Endothelial cell (in vitro differentiated cells): ENCODE data around the gene MYO15B. TPM values are rescaled to one million over a fixed set of nuclear protein-coding genes. Genes with fewer than 3 reads are reported as not detected.
"Not testable (repeated sequence)": the region's sequence is repeated elsewhere in the genome, so short reads cannot be mapped to it uniquely, and the experiment has no call there.

Experiments used
- DNase-seq: peaks from one replicate; pipeline ENCODE4 v3.0.0; 2021; ENCODE audit warnings: low spot score
- H3K27ac Mint-ChIP-seq: one replicate; pipeline ENCODE4 v1.8.0; 2021; ENCODE audit warnings: mixed read lengths, inconsistent platforms; ENCODE audit not compliant: unreplicated experiment
- H3K27me3 Mint-ChIP-seq: one replicate; pipeline ENCODE4 v1.8.0; 2021; ENCODE audit warnings: mild to moderate bottlenecking, moderate library complexity, mixed read lengths, inconsistent platforms; ENCODE audit not compliant: unreplicated experiment
- H3K36me3 Mint-ChIP-seq: one replicate; pipeline ENCODE4 v1.8.0; 2021; ENCODE audit warnings: mild to moderate bottlenecking, low read depth, mixed read lengths, inconsistent platforms; ENCODE audit not compliant: unreplicated experiment
- H3K4me1 Mint-ChIP-seq: one replicate; pipeline ENCODE4 v1.8.0; 2021; ENCODE audit warnings: mild to moderate bottlenecking, mixed read lengths, inconsistent platforms; ENCODE audit not compliant: unreplicated experiment
- H3K4me3 Mint-ChIP-seq: one replicate; pipeline ENCODE4 v1.8.0; 2021; ENCODE audit warnings: mild to moderate bottlenecking, mixed read lengths, inconsistent platforms; ENCODE audit not compliant: unreplicated experiment
- H3K9me3 Mint-ChIP-seq: one replicate; pipeline ENCODE4 v1.8.0; 2021; ENCODE audit warnings: mixed read lengths, inconsistent platforms; ENCODE audit not compliant: unreplicated experiment
- CTCF ChIP-seq: fragments of 200-600 bp; sonication (generic); IDR thresholded peaks from one replicate; pipeline ENCODE4 v1.5.0; 2021; ENCODE audit warnings: antibody characterized with exemption; ENCODE audit not compliant: unreplicated experiment
- total RNA-seq: library from RNA; stranded (reverse); fragmentation: NEBNext Ultra II Directional; extraction: Animal tissue kit (Norgen Biotek cat#: 25700); gene quantifications from one replicate; pipeline ENCODE4 v1.2.1, GENCODE V29; 2021; ENCODE audit not compliant: unreplicated experiment

Gene MYO15B
- total RNA-seq, 1 donor from 2014 or later = 224 TPM

GRCh38 chr17:75635610-75636202 is 48.1 kb downstream of the MYO15B start:
- DNase-seq = no peak
- Mint-ChIP-seq H3K36me3 (peaks cover 8% of the 10 kb centered on the region), H3K27ac (no peak overlapping the region), H3K4me1 (peaks cover 8% of the 10 kb centered on the region), H3K27me3 (peaks cover 6% of the 10 kb centered on the region), H3K9me3 (no peaks in the 10 kb centered on the region), H3K4me3 (no peak overlapping the region)
- TF ChIP-seq CTCF = no peak

DNA sequence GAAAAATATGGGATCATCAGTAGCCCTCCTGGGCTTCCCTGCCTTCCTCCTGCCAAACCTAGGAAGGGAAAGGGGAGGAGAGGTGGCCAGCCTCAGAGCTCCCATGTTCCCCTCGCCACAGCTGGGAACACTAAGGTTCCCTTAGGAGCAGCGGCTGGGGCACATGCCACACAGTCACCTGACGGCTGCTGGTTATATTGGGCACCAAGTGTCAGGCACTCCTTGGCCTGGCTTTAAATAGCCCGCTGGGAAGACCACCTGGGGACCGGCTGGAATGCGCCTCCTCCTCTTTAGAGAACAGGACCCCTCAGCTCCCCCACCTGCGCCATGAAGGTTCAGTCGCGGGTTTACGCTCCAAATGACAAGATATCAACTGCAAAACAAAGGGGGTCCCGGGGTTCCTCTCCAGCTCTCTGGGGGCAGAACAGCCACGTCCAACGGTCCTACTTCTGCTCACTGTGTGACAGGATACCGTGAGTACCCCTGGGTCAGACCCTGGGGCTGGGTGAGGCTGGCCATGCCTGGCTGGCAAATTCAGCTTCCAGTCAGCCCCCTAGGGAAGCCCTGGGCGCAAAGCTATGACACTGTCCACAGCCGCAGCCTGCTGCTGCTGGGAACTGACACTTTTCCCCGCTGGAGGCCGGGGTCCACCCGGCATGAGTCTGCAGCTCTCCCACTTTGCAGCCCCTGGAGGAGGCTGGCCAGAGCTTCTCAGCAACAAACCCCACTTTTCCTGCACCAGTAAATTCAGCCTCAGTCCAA is 49.0 kb downstream of the MYO15B start:
- Mint-ChIP-seq H3K36me3 (peaks cover 8% of the 10 kb centered on the region), H3K27me3 (peaks cover 6% of the 10 kb centered on the region), H3K4me3 (no peak overlapping the region), H3K4me1 (peaks cover 8% of the 10 kb centered on the region), H3K9me3 (no peaks in the 10 kb centered on the region), H3K27ac (no peak overlapping the region)
- no peak for DNase-seq
- TF ChIP-seq CTCF = no peak

DNA sequence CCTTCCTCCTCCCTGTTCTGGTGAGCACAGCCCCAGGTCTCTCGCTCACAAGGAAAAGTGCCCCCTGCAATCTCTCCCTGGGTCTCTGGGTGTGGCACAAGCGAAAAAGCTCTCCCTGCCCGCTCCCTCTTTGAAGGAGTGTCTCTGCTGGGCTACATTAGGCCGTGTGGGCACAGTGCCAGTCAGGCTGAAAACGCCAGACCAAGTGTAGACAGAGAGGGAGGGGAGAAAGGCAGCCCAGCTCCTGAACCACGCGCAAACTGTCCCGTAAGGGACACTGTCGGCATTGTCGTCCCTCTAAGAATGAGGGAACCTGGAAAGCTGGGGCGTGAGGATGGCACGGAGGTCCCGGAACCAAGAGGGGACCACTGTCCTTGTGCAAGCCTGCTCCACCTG is 49.5 kb downstream of the MYO15B start:
- peaks cover 3% of the 10 kb centered on the region for H3K36me3 Mint-ChIP-seq
- DNase-seq = no peak
- no peak overlapping the region for H3K27ac Mint-ChIP-seq

DNA sequence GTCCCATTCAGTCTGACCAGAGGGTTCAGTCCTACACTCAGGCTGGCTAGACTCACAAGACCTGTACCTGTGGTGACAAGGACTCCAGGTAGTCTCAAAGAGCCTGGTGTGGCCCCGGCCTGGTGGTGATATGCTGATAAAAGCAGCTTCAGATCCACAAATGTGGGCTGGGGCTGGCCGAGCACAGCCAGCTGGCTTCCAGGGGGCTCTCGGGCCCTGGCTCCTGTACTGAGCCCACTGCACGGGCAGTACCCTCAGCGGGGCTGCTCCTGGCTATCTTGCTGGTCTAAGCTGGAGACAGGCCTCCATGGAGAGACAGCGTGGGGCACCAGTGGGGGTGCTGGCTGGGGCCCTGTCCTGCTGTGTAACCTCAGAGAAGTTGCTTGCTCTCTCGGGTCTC is 50.0 kb downstream of the MYO15B start:
- Mint-ChIP-seq H3K27ac (no peak overlapping the region), H3K9me3 (no peaks in the 10 kb centered on the region), H3K27me3 (peaks cover under 1% of the 10 kb centered on the region), H3K4me1 (peaks cover 8% of the 10 kb centered on the region), H3K36me3 (peaks cover 4% of the 10 kb centered on the region), H3K4me3 (no peak overlapping the region)
- DNase-seq = no peak
- TF ChIP-seq CTCF = no peak

More for the DNA sequence above, 49.5 kb downstream of the MYO15B start:
- Mint-ChIP-seq H3K9me3 (no peaks in the 10 kb centered on the region), H3K27me3 (peaks cover 4% of the 10 kb centered on the region), H3K4me1 (peaks cover 8% of the 10 kb centered on the region), H3K4me3 (no peak overlapping the region)
- no peak for TF ChIP-seq CTCF

DNA sequence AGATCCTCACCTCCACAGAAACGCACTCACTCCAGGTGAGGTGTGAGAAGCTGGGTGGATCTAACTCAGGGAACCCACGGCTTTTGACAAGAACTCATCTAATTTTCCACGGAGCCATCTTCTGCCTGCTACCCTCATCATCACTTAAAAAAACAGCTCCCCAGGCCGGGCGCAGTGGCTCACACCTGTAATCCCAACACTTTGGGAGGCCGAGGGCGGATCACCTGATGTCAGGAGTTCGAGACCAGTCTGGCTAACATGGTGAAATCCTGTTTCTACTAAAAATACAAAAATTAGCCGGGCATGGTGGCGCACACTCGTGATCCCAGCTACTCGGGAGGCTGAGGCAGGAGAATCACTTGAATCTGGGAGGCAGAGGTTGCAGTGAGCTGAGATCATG is 50.4 kb downstream of the MYO15B start:
- not testable (repeated sequence) for H3K27ac Mint-ChIP-seq, H3K27me3 Mint-ChIP-seq, DNase-seq, H3K36me3 Mint-ChIP-seq, H3K4me1 Mint-ChIP-seq, H3K9me3 Mint-ChIP-seq
- peak overlapping the region; percentile 31 for H3K4me3 Mint-ChIP-seq
